Loucy (cell line): ENCODE results near the gene COL1A1.

Source experiments
- H2AFZ ChIP-seq: fragments of 200-600 bp; sonication (generic); 2 replicates; pipeline ENCODE4 v1.6.0; 2016; ENCODE audit warnings: antibody characterized with exemption, mild to moderate bottlenecking, low read length, moderate library complexity
- H3F3A ChIP-seq: fragments of 200-600 bp; 2 replicates; pipeline ENCODE4 v1.6.0; 2016; ENCODE audit warnings: antibody characterized with exemption, low read depth, mild to moderate bottlenecking
- H3K27me3 ChIP-seq: fragments of 200-600 bp; sonication (generic); 2 replicates; pipeline ENCODE4 v1.6.1; 2014; ENCODE audit warnings: low read length, mild to moderate bottlenecking; ENCODE audit not compliant: insufficient read depth, poor library complexity, severe bottlenecking
- H3K36me3 ChIP-seq: fragments of 200-600 bp; sonication (generic); 2 replicates; pipeline ENCODE4 v1.6.1; 2016; ENCODE audit warnings: low read length; ENCODE audit not compliant: insufficient read depth
- H3K4me1 ChIP-seq: fragments of 200-600 bp; sonication (generic); 2 replicates; pipeline ENCODE4 v1.5.1; 2014; ENCODE audit warnings: low read length, mild to moderate bottlenecking; ENCODE audit not compliant: insufficient read depth, poor library complexity, severe bottlenecking
- H3K4me2 ChIP-seq: fragments of 200-600 bp; sonication (generic); 2 replicates; pipeline ENCODE4 v1.6.0; 2014; ENCODE audit warnings: antibody characterized with exemption, low read length, low read depth, mild to moderate bottlenecking; ENCODE audit not compliant: poor library complexity, severe bottlenecking
- H3K4me3 ChIP-seq: fragments of 200-600 bp; sonication (generic); 2 replicates; pipeline ENCODE4 v1.5.1; 2014; ENCODE audit warnings: low read length, mild to moderate bottlenecking, mixed read lengths; ENCODE audit not compliant: poor library complexity, severe bottlenecking
- H3K79me2 ChIP-seq: fragments of 200-600 bp; sonication (generic); 2 replicates; pipeline ENCODE4 v1.6.1; 2014; ENCODE audit warnings: low read length; ENCODE audit not compliant: insufficient read depth
- H3K9ac ChIP-seq: fragments of 200-600 bp; sonication (generic); 2 replicates; pipeline ENCODE4 v1.6.0; 2014; ENCODE audit warnings: mild to moderate bottlenecking, low read depth, low read length, moderate library complexity; ENCODE audit not compliant: poor library complexity, severe bottlenecking
- H3K9me2 ChIP-seq: fragments of 200-600 bp; sonication (generic); replicated peaks from 2 replicates; pipeline ENCODE4 v1.6.1; 2016; ENCODE audit warnings: low read depth, low read length, mixed read lengths
- H3K9me3 ChIP-seq: fragments of 200-600 bp; sonication (generic); 2 replicates; pipeline ENCODE4 v1.6.1; 2014; ENCODE audit warnings: mild to moderate bottlenecking, antibody characterized with exemption, low read length, low read depth; ENCODE audit not compliant: insufficient read depth
- H4K20me1 ChIP-seq: fragments of 200-600 bp; sonication (generic); 2 replicates; pipeline ENCODE4 v1.6.0; 2014; ENCODE audit warnings: antibody characterized with exemption, low read length, mild to moderate bottlenecking; ENCODE audit not compliant: insufficient read depth, poor library complexity, severe bottlenecking
- EZH2phosphoT487 ChIP-seq: fragments of 200-600 bp; IDR thresholded peaks from 2 replicates; pipeline ENCODE4 v1.6.1; 2018; ENCODE audit warnings: antibody characterized with exemption, mild to moderate bottlenecking, moderate library complexity, borderline replicate concordance
- TF ChIP-seq, protein P1 (sequence below): fragments of 200-600 bp; sonication (generic); conservative IDR thresholded peaks from 2 replicates; pipeline ENCODE4 v1.5.1; 2014; ENCODE audit warnings: mild to moderate bottlenecking, antibody characterized with exemption, low read length

COL1A1 gene

DNA sequence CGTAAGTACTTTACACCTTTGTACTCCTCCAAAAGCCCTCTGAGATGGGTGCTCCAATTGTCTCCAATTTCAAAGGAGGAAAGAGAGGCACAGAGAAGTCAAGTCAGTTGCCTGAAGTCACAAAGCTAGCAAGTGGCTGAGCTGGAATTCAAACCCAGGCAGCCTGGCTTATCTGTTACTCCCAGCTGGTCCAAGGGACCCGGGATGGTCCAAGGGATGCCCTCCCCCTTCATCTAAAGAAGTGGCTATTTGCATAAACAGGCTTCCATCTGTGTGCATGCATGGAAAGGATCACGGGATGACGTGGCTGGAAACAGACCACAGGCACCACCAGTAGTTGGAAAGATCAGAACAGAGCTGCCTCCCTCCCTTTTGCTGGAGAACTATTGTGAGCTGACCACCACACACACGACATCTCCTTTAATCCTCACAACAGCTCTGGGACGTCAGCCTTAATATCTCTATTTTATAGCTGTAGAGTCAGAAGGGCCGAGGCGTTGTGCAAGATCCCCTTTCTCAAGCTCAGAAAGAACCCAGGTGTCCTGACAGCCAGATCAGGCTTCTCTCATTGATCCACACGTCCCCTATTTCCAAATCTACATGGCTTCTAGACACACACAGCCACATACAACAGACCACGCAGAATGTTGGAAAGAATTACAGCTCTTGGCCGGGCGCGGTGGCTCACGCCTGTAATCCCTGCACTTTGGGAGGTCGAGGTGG is 10.9 kb upstream of the COL1A1 start:
- Histone ChIP-seq H3K4me1 (no peaks in the 10 kb centered on the region), H3K4me3 (no peak overlapping the region), H2AFZ (no peak overlapping the region), H3F3A (no peaks in the 10 kb centered on the region), H3K9ac (no peak overlapping the region), H3K36me3 (no peaks in the 10 kb centered on the region), H3K9me3 (no peaks in the 10 kb centered on the region), H4K20me1 (no peaks in the 10 kb centered on the region), H3K4me2 (peak overlapping the region; percentile 8), H3K27me3 (no peaks in the 10 kb centered on the region), H3K79me2 (no peaks in the 10 kb centered on the region), H3K9me2 (no peaks in the 10 kb centered on the region)
- TF ChIP-seq EZH2phosphoT487, result no peak

DNA sequence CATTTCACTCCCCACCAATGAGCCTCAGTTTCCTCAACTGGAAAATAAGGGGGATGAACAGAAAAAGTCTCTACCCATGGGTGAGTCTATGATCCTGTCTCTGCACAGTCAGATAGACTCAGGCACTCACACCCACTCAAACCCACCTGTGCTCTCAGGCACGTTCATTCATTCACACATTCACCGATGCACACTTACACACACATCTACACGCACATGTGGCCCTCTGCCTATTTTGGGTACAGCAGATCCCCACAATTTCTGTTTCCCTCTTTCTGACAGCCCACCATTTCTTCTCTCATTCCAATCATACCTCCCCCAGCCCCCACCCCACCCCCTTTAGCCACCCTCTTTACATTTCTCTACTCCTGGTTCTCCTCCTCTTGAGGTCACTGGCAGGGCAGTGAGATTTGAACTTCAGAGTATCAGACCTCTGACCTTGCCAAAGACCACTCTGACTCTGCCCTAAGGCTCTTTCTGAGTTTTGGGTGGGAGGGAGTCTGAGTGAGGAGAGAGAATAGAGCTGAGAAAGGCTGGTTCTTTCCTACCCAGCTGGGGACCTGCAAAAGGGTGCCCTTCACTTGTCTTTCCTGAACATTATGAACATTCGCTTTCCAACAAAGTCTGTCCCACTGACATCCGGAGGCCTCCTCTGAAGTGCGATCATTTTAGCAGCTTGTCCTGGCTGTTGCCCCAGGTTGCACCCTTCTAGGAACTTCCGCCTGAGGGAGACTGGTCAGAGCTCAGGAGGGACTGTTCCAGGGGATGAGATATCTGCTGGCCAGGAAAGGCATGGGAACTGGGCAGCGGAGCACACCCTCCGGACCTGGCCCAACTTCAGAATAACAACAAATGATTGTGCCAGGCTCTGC is 10.1 kb upstream of the COL1A1 start:
- Histone ChIP-seq H3K9ac (no peak overlapping the region), H3K9me3 (no peaks in the 10 kb centered on the region), H3K27me3 (no peaks in the 10 kb centered on the region), H2AFZ (no peak overlapping the region), H3K79me2 (no peaks in the 10 kb centered on the region), H3K36me3 (no peaks in the 10 kb centered on the region), H3F3A (no peaks in the 10 kb centered on the region), H3K4me2 (no peak overlapping the region), H3K9me2 (no peaks in the 10 kb centered on the region), H3K4me1 (peaks cover 3% of the 10 kb centered on the region), H4K20me1 (no peaks in the 10 kb centered on the region), H3K4me3 (no peak overlapping the region)
- TF ChIP-seq EZH2phosphoT487, result no peak
- TF ChIP-seq, protein P1, sequence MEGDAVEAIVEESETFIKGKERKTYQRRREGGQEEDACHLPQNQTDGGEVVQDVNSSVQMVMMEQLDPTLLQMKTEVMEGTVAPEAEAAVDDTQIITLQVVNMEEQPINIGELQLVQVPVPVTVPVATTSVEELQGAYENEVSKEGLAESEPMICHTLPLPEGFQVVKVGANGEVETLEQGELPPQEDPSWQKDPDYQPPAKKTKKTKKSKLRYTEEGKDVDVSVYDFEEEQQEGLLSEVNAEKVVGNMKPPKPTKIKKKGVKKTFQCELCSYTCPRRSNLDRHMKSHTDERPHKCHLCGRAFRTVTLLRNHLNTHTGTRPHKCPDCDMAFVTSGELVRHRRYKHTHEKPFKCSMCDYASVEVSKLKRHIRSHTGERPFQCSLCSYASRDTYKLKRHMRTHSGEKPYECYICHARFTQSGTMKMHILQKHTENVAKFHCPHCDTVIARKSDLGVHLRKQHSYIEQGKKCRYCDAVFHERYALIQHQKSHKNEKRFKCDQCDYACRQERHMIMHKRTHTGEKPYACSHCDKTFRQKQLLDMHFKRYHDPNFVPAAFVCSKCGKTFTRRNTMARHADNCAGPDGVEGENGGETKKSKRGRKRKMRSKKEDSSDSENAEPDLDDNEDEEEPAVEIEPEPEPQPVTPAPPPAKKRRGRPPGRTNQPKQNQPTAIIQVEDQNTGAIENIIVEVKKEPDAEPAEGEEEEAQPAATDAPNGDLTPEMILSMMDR, result no peak

DNA sequence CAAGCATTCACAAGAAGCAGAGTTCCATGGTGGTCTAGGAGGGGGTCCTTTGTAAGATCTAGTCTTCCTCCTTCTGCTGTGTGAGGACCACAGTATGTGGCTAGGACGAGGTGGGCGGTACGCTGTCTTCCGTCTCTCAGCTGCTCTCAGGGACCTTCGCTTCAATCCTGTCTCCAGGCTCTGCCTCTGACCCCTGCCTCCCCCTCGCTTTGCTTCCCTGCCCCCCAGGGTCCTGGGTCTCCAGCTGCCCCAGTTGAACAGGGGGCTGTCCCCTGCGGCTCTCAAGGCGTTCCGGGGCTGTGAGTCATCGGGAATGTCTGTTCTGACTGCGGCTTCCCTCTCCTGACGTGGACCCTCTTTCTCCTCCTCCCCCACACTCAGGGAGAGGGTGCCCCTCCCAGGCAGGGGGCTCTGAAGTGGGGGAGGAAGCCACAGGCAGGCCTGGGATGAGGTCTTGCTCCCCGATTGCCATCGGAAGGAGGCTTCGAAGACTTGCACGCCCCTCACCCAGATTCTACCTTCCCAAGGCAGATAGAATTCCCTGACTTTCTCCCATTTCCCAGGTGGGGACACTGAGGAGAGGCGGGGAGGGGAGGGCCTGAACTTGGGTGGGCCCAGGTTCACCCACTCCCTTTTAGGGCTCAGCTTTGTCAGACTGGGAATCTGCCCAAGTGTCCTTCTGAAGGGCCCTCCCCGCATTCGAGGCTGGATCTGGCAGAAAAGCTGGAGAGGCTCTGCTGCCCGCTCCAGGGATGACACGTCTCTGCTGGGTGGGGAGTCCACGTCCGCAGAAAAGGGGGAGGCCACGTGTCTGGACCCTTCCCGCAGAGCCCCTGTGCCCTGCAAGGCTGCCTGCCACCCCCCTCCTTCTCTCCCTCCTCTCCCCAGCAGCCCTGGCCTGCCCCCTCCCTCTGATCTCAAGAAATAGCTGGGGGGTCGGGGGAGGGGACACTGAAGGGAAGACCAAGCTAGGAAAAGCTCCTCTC is 9.1 kb upstream of the COL1A1 start:
- H3K9me2 ChIP-seq, result no peaks in the 10 kb centered on the region
- H3K9me3 ChIP-seq, result no peaks in the 10 kb centered on the region
- H2AFZ ChIP-seq, result no peak overlapping the region
- no peak overlapping the region for H3K4me2 ChIP-seq
- no peaks in the 10 kb centered on the region for H3K79me2 ChIP-seq
- H3K27me3 ChIP-seq, result no peaks in the 10 kb centered on the region
- no peak overlapping the region for H3K4me3 ChIP-seq
- no peak for TF ChIP-seq EZH2phosphoT487
- TF ChIP-seq, protein P1, result no peak
- H3K36me3 ChIP-seq, result no peaks in the 10 kb centered on the region
- no peaks in the 10 kb centered on the region for H3F3A ChIP-seq
- peaks cover 3% of the 10 kb centered on the region for H3K4me1 ChIP-seq
- no peaks in the 10 kb centered on the region for H4K20me1 ChIP-seq
- no peak overlapping the region for H3K9ac ChIP-seq
